ENCODE results near the gene HIC1. TPM values are rescaled to one million over a fixed set of nuclear protein-coding genes. Genes with fewer than 3 reads are reported as not detected.

The HIC1 gene
- total and polyA plus RNA-seq, 3 experiments from 2014 or later, result 1.3 to 42.7 (median 39.5) TPM

DNA sequence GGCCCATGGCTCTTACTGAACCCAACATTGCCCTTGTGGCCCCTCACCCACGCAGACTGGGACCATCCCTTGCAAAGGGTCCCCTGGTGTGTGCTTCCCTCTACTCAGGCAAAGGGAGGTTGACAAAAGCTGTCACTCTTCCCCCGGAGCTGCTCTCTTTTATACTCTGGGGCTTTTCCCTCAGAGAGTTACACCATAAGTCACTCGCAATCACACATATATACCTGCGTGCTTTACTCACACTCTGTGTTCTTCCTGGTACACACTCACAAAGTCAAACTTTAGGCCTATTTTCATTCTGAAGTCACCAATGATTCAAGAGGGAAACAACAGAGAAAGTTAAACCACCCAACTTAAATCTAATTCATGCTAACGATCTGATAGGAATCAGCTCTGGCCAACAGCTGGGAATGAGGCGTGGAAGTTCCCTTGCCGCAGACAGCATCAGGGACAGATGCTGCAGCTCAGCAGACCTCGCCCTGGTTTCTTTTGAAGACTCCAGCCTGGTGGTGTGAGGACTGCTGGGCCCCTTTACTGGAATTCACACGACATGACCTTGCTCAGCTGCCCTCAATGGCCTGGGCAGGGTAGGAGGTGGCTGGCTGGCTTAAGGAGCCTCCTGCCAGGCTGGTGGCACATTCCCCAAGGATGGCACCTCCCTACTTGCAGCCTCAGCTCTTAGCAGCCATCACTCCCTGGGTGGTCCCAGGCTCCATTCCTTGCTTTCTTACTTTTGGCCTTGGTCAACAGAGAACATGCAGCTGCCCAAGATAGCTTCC is 27.3 kb downstream of the HIC1 start:
- H3K36me3 ChIP-seq (ENCODE audit: insufficient read depth, low read length), result peaks cover 26% of the 10 kb centered on the region
- POLR2A ChIA-PET, result interaction anchor here (0.5 to 1.2 kb wide), 3 partner anchors 26 to 41 kb away, joined by 3 to 5 read pairs (median 4); no protein-coding TSS in a partner anchor
- no peaks in the 10 kb centered on the region for H3K27me3 ChIP-seq (ENCODE audit: insufficient read depth, low read length, poor library complexity, severe bottlenecking)
- no peak overlapping the region for H3K4me3 ChIP-seq (ENCODE audit: low read length)
- Mint-ChIP-seq H3K36me3 (peaks cover 4 to 82% (median 37%) of the 10 kb centered on the region in 3 donors), H3K4me3 (peak overlapping the region in 1 of 7 donors; percentile 19), H3K4me1 (peaks cover 12 to 58% (median 35%) of the 10 kb centered on the region in 3 donors), H3K9me3 (no peaks in the 10 kb centered on the region), H3K27me3 (no peaks in the 10 kb centered on the region), H3K27ac (peak overlapping the region in 7 of 8 donors; percentile 5 to 96 (median 65))
- no peak for DNase-seq
- H3K9me3 ChIP-seq (ENCODE audit: low read length), result no peaks in the 10 kb centered on the region
- peaks cover 3% of the 10 kb centered on the region for H3K4me1 ChIP-seq (ENCODE audit: insufficient read depth, low read length)
- CTCF ChIA-PET, result interaction anchor here (1.0 to 3.1 kb wide), 6 partner anchors 8 to 56 kb away, joined by 3 to 13 read pairs (median 5); partner anchors contain the start of gene HIC1
- H3K27ac ChIP-seq (ENCODE audit: low read depth, low read length), result no peak overlapping the region

DNA sequence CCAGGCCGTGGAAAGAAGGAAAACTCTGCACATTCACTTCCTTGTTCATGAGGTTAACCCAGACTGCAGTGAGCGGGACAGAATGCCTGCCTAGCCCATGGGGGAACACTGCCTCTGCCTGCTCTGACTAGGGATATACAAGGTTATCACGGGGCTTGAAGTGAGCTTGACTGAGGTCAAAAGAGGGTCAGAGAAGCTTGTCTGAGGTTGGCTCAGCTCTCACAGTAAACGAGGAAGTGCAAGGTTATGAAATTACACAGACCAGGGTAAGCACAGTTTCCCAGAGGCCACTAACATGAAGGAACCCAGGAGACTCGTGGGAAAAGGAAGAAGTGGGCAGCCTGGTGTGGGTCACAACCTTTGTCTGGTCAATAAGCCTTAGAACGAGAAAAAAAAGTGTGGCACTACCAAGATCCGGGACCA is 28.7 kb downstream of the HIC1 start:
- Histone ChIP-seq H3K9me3 (ENCODE audit: low read length) (no peaks in the 10 kb centered on the region), H3K4me1 (ENCODE audit: insufficient read depth, low read length) (peaks cover 17% of the 10 kb centered on the region), H3K27me3 (ENCODE audit: insufficient read depth, low read length, poor library complexity, severe bottlenecking) (no peaks in the 10 kb centered on the region), H3K4me3 (ENCODE audit: low read length) (no peak overlapping the region), H3K27ac (ENCODE audit: low read depth, low read length) (no peak overlapping the region), H3K36me3 (ENCODE audit: insufficient read depth, low read length) (peaks cover 14% of the 10 kb centered on the region)
- Mint-ChIP-seq H3K27me3 (no peaks in the 10 kb centered on the region), H3K9me3 (no peaks in the 10 kb centered on the region), H3K36me3 (peaks cover under 1 to 69% (median 27%) of the 10 kb centered on the region in 3 donors), H3K27ac (peak overlapping the region in 5 of 8 donors; percentile 29 to 89 (median 79)), H3K4me1 (peaks cover 24 to 73% (median 48%) of the 10 kb centered on the region in 3 donors), H3K4me3 (peak overlapping the region in 1 of 7 donors; percentile 9)
- POLR2A ChIA-PET, result no interaction called here
- DNase-seq, result no peak
- CTCF ChIA-PET, result interaction anchor here (0.8 to 1.7 kb wide), 5 partner anchors 11 to 29 kb away, joined by 3 to 6 read pairs (median 3); partner anchors contain the start of gene HIC1

DNA sequence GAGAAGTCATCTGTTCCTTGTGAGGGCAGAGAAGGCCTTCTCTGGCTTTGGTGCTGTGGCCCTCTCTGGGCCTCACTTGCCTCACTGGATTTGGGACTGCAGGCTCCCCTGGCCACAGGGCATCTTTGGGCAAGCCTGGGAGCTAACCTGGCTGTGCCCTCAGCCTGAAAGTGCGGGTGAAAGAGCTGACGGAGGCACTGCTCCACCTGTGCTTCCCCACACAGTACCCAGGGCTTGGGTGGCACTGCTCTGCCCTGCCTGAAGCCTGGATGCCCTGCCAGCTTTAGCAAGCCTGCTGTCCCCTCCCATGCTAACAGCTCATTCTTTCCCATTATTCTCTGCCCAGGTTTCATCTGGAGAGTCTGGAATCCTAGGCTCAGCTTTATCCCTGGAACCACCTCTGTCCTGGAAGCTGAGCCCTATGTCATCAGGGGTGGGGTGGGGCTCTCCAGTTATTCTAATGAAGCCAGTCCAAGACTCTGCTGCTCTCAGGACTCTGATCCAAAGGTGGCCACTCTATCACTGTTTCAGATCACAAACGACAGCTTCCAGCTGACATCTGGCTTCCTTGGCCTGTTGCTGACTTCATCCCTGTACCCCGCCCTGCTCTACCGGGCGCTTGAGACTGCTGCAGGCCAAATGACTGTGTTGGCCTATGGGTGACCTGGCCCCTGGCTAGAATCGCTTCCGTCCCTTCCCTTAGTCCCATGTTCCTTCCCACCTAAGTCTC is 29.3 kb downstream of the HIC1 start:
- POLR2A ChIA-PET, result no interaction called here

DNA sequence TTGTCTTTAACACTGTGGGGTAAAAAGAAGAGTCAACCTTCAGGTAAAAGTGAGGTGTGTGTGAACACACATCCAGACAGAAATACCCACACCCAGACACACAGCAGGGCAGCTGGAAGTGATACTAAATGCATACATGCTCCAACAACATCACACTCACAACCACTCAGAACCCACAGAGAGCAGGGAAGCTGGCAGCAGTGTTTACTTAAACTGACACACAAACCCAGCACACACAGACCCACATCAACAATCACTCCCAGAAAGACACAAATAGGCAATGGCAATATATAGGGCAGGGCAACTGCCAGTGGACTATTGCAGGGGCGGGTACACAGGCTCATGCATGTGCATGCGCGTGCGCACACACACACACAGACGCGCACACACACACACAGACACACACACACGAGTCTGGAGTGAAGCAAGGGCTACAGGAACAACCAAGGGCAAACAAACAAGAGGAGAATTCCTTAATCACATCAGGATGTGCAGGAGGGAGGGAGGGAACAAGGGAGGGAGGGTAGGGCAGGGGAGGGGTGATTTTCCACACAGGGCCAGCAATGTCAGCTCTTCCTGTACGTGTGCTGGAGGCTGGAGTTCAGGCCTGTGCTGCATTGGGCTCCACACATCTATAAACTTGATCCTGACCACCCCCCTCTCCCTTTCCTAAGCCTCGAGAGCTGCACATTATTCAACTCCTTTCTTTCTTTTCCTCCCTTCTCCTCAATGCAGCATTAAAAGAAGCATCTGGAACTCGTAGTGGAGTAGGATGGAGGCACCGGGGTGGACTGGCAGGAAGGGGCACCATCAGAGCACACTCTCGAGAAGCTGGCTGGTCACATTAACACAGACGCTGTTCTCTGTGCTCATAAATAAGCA is 30.1 kb downstream of the HIC1 start:
- peaks cover 36 to 85% (median 62%) of the 10 kb centered on the region in 3 donors for H3K4me1 Mint-ChIP-seq
- H3K27me3 Mint-ChIP-seq, result no peaks in the 10 kb centered on the region
- no peaks in the 10 kb centered on the region for H3K27me3 ChIP-seq (ENCODE audit: insufficient read depth, low read length, poor library complexity, severe bottlenecking)
- peaks cover 13% of the 10 kb centered on the region for H3K36me3 ChIP-seq (ENCODE audit: insufficient read depth, low read length)
- no peak overlapping the region for H3K4me3 Mint-ChIP-seq
- no peak overlapping the region for H3K4me3 ChIP-seq (ENCODE audit: low read length)
- H3K36me3 Mint-ChIP-seq, result peaks cover 0 to 58% (median 21%) of the 10 kb centered on the region in 3 donors
- H3K27ac Mint-ChIP-seq, result peak overlapping the region in 4 of 8 donors; percentile 8 to 43 (median 28)
- no peak for DNase-seq
- no peaks in the 10 kb centered on the region for H3K9me3 Mint-ChIP-seq
- no peaks in the 10 kb centered on the region for H3K9me3 ChIP-seq (ENCODE audit: low read length)
- H3K27ac ChIP-seq (ENCODE audit: low read depth, low read length), result no peak overlapping the region
- peaks cover 27% of the 10 kb centered on the region for H3K4me1 ChIP-seq (ENCODE audit: insufficient read depth, low read length)
- ChIA-PET CTCF (interaction anchor here (1.0 to 6.9 kb wide), 4 partner anchors 12 to 30 kb away, joined by 3 to 73 read pairs (median 4); partner anchors contain the start of gene HIC1), POLR2A (no interaction called here)

More for the DNA sequence above, 29.3 kb downstream of the HIC1 start:
- Histone ChIP-seq H3K27ac (ENCODE audit: low read depth, low read length) (no peak overlapping the region), H3K27me3 (ENCODE audit: insufficient read depth, low read length, poor library complexity, severe bottlenecking) (no peaks in the 10 kb centered on the region), H3K9me3 (ENCODE audit: low read length) (no peaks in the 10 kb centered on the region), H3K4me1 (ENCODE audit: insufficient read depth, low read length) (peaks cover 23% of the 10 kb centered on the region), H3K36me3 (ENCODE audit: insufficient read depth, low read length) (peaks cover 13% of the 10 kb centered on the region), H3K4me3 (ENCODE audit: low read length) (no peak overlapping the region)
- Mint-ChIP-seq H3K9me3 (no peaks in the 10 kb centered on the region), H3K4me1 (peaks cover 30 to 78% (median 54%) of the 10 kb centered on the region in 3 donors), H3K27ac (peak overlapping the region in 5 of 8 donors; percentile 25 to 85 (median 69)), H3K36me3 (peaks cover 0 to 64% (median 24%) of the 10 kb centered on the region in 3 donors), H3K4me3 (no peak overlapping the region), H3K27me3 (no peaks in the 10 kb centered on the region)
- CTCF ChIA-PET, result interaction anchor here (0.8 to 1.7 kb wide), 5 partner anchors 11 to 29 kb away, joined by 3 to 6 read pairs (median 3); partner anchors contain the start of gene HIC1
- DNase-seq, result no peak

DNA sequence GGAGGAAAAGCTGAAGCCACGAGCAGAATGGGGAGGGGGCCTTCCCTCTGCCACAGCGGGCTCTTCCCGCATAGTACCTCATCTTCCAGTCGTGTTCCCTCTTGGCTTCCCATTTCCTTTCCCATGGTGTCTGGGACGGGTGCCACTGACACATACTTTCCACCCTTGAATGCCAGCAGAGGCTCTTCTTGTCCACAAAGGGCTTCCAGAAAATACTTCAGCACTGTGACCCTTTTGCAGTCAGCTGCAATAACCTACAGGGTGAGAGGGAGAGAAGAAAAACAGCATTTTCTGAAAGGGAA is 30.7 kb downstream of the HIC1 start:
- peak overlapping the region in 1 of 7 donors; percentile 22 for H3K4me3 Mint-ChIP-seq
- ChIA-PET POLR2A (no interaction called here), CTCF (interaction anchor here (6.9 kb wide), 1 partner anchor 28 kb away, joined by 73 read pairs; the partner anchor contains the start of gene HIC1)
- H3K36me3 Mint-ChIP-seq, result peaks cover 0 to 54% (median 21%) of the 10 kb centered on the region in 3 donors
- H3K4me1 ChIP-seq (ENCODE audit: insufficient read depth, low read length), result peaks cover 33% of the 10 kb centered on the region
- H3K9me3 ChIP-seq (ENCODE audit: low read length), result no peaks in the 10 kb centered on the region
- H3K9me3 Mint-ChIP-seq, result no peaks in the 10 kb centered on the region
- no peak overlapping the region for H3K4me3 ChIP-seq (ENCODE audit: low read length)
- H3K4me1 Mint-ChIP-seq, result peaks cover 41 to 90% (median 68%) of the 10 kb centered on the region in 3 donors
- peaks cover 13% of the 10 kb centered on the region for H3K36me3 ChIP-seq (ENCODE audit: insufficient read depth, low read length)
- H3K27ac ChIP-seq (ENCODE audit: low read depth, low read length), result no peak overlapping the region
- no peaks in the 10 kb centered on the region for H3K27me3 Mint-ChIP-seq
- DNase-seq, result no peak
- H3K27me3 ChIP-seq (ENCODE audit: insufficient read depth, low read length, poor library complexity, severe bottlenecking), result no peaks in the 10 kb centered on the region
- H3K27ac Mint-ChIP-seq, result no peak overlapping the region

DNA sequence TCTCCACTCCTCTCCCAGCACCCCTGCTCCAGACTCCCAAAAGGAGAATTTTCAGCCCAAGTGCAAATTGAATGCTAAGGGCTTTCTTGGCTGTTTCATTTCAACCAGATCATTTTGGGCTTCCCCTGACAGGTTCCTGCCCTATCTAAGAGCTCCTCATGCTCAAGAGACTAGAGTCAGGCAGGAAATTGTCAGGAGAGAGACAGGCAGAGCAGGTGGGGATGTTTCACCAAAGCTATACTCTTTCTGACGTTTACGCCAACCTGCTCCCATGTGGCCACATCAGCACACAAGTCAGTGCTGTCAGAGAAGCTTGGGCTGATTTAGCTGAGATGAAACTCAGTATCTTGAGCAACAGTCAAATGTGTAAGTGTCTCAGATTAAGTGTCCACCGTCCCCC is 31.4 kb downstream of the HIC1 start:
- no peak for DNase-seq
- CTCF ChIA-PET, result interaction anchor here (1.6 to 6.9 kb wide), 2 partner anchors 29 to 159 kb away, joined by 4 to 73 read pairs; partner anchors contain the start of gene HIC1
- POLR2A ChIA-PET, result interaction anchor here (0.6 kb wide), 1 partner anchor 30 kb away, joined by 3 read pairs; no protein-coding TSS in a partner anchor
- Mint-ChIP-seq H3K4me1 (peaks cover 47 to 93% (median 75%) of the 10 kb centered on the region in 3 donors), H3K4me3 (no peak overlapping the region), H3K9me3 (no peaks in the 10 kb centered on the region), H3K27ac (peak overlapping the region in 3 of 8 donors; percentile 43 to 52 (median 51)), H3K36me3 (peaks cover 0 to 48% (median 16%) of the 10 kb centered on the region in 3 donors), H3K27me3 (no peaks in the 10 kb centered on the region)
- Histone ChIP-seq H3K36me3 (ENCODE audit: insufficient read depth, low read length) (peaks cover 10% of the 10 kb centered on the region), H3K27me3 (ENCODE audit: insufficient read depth, low read length, poor library complexity, severe bottlenecking) (no peaks in the 10 kb centered on the region), H3K4me1 (ENCODE audit: insufficient read depth, low read length) (peaks cover 39% of the 10 kb centered on the region), H3K4me3 (ENCODE audit: low read length) (no peak overlapping the region), H3K9me3 (ENCODE audit: low read length) (no peaks in the 10 kb centered on the region), H3K27ac (ENCODE audit: low read depth, low read length) (no peak overlapping the region)

DNA sequence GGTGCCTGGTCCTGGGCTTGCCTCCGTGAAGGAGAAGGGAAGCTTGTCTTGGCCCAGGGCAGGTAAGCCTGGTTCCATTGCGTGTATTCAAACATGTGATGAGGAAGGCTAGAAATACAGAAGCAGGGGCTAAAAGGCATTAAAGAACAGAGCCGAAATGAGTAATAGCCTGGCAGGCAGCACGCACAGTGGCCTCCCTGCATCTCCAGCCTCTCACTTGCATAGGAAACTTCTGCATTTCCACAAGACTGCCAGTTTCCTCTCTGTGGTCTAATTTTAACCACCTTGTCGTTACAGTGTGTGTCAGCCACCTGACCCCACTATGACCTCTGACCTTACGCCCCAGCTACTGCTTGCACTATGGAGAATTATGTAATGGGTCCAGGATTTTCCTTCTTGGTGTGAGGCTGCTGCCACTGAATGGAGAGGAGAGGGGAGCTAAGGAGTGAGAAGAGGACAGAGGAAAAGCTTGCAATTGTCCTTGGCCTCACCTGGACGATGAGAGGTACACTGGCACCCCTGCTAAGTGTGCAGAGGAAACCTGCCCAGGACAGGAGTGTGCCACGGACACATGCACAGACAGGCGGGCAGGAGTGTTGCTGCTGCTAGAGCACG is 32.8 kb downstream of the HIC1 start:
- peak in 2 of 5 donors; percentile 32 to 67 for DNase-seq
- H3K27me3 ChIP-seq (ENCODE audit: insufficient read depth, low read length, poor library complexity, severe bottlenecking), result no peaks in the 10 kb centered on the region
- peaks cover 39% of the 10 kb centered on the region for H3K4me1 ChIP-seq (ENCODE audit: insufficient read depth, low read length)
- Mint-ChIP-seq H3K27me3 (no peaks in the 10 kb centered on the region), H3K27ac (peak overlapping the region; percentile 14 to 87 (median 61)), H3K4me1 (peaks cover 46 to 88% (median 75%) of the 10 kb centered on the region in 3 donors), H3K4me3 (peak overlapping the region; percentile 38 to 67 (median 57)), H3K9me3 (no peaks in the 10 kb centered on the region), H3K36me3 (peaks cover 0 to 39% (median 12%) of the 10 kb centered on the region in 3 donors)
- ChIA-PET POLR2A (no interaction called here), CTCF (interaction anchor here (1.1 to 6.9 kb wide), 7 partner anchors 12 to 367 kb away, joined by 3 to 73 read pairs (median 4); partner anchors contain the start of gene HIC1)
- H3K36me3 ChIP-seq (ENCODE audit: insufficient read depth, low read length), result peaks cover 5% of the 10 kb centered on the region
- no peaks in the 10 kb centered on the region for H3K9me3 ChIP-seq (ENCODE audit: low read length)
- H3K27ac ChIP-seq (ENCODE audit: low read depth, low read length), result no peak overlapping the region
- no peak overlapping the region for H3K4me3 ChIP-seq (ENCODE audit: low read length)
